ENCODE results near the gene EYA2. TPM values are rescaled to one million over a fixed set of nuclear protein-coding genes. Genes with fewer than 3 reads are reported as not detected.

Gene EYA2
- total RNA-seq, 1 experiment from 2014 or later, result not detected

- Histone ChIP-seq H3K27ac (ENCODE audit: low read depth, low read length, poor library complexity, severe bottlenecking) (no peak overlapping the region), H3K36me3 (ENCODE audit: insufficient read depth, low read length, poor library complexity, severe bottlenecking) (no peaks in the 10 kb centered on the region), H3K9me3 (ENCODE audit: low read depth, low read length, poor library complexity, severe bottlenecking) (no peaks in the 10 kb centered on the region), H3K27me3 (replicated peaks; ENCODE audit: insufficient read depth, low read depth, low read length, poor library complexity) (no peaks in the 10 kb centered on the region), H3K4me3 (ENCODE audit: low read depth, low read length, poor library complexity, severe bottlenecking) (no peak overlapping the region), H3K4me1 (ENCODE audit: insufficient read depth, low read length, poor library complexity, severe bottlenecking) (no peaks in the 10 kb centered on the region)
- intact Hi-C loops (cut with micrococcal nuclease; ENCODE audit: unreplicated experiment), result no loop called here
- BruUV-seq (replicated peaks), result no TSS peak
- no peak for DNase-seq (ENCODE audit: low spot score)
- ChIA-PET CTCF (no interaction called here), POLR2A (ENCODE audit: low non-redundant PET) (no interaction called here)
- TF ChIP-seq EZH2 (IDR thresholded peaks at IDR 0.05; ENCODE audit: borderline replicate concordance, low read depth, low read length, poor library complexity, severe bottlenecking) (no peak), CTCF (conservative IDR thresholded peaks at IDR 0.05; ENCODE audit: low read depth, low read length) (no peak)
These were observed 46.0 kb downstream of the EYA2 start for GRCh38 chr20:46940616-46941015.

- BruUV-seq (replicated peaks), result no TSS peak
- no peak for DNase-seq (ENCODE audit: low spot score)
- TF ChIP-seq CTCF (conservative IDR thresholded peaks at IDR 0.05; ENCODE audit: low read depth, low read length), result no peak
- TF ChIP-seq EZH2 (IDR thresholded peaks at IDR 0.05; ENCODE audit: borderline replicate concordance, low read depth, low read length, poor library complexity, severe bottlenecking), result no peak
- POLR2A ChIA-PET (ENCODE audit: low non-redundant PET), result no interaction called here
- Histone ChIP-seq H3K27me3 (replicated peaks; ENCODE audit: insufficient read depth, low read depth, low read length, poor library complexity) (no peaks in the 10 kb centered on the region), H3K4me3 (ENCODE audit: low read depth, low read length, poor library complexity, severe bottlenecking) (no peak overlapping the region), H3K36me3 (ENCODE audit: insufficient read depth, low read length, poor library complexity, severe bottlenecking) (no peaks in the 10 kb centered on the region), H3K9me3 (ENCODE audit: low read depth, low read length, poor library complexity, severe bottlenecking) (no peaks in the 10 kb centered on the region), H3K27ac (ENCODE audit: low read depth, low read length, poor library complexity, severe bottlenecking) (no peak overlapping the region), H3K4me1 (ENCODE audit: insufficient read depth, low read length, poor library complexity, severe bottlenecking) (no peaks in the 10 kb centered on the region)
- CTCF ChIA-PET, result no interaction called here
- intact Hi-C loops (cut with micrococcal nuclease; ENCODE audit: unreplicated experiment), result no loop called here
These were observed 46.8 kb downstream of the EYA2 start for GRCh38 chr20:46941404-46941803.

GRCh38 chr20:46943861-46944591 is 49.4 kb downstream of the EYA2 start:
- CTCF ChIA-PET, result no interaction called here
- H3K36me3 ChIP-seq (ENCODE audit: insufficient read depth, low read length, poor library complexity, severe bottlenecking), result no peaks in the 10 kb centered on the region
- no peak overlapping the region for H3K27ac ChIP-seq (ENCODE audit: low read depth, low read length, poor library complexity, severe bottlenecking)
- intact Hi-C loops (cut with micrococcal nuclease; ENCODE audit: unreplicated experiment), result no loop called here
- DNase-seq (ENCODE audit: low spot score), result no peak
- no peak overlapping the region for H3K4me3 ChIP-seq (ENCODE audit: low read depth, low read length, poor library complexity, severe bottlenecking)
- POLR2A ChIA-PET (ENCODE audit: low non-redundant PET), result no interaction called here
- no TSS peak for BruUV-seq (replicated peaks)
- no peaks in the 10 kb centered on the region for H3K4me1 ChIP-seq (ENCODE audit: insufficient read depth, low read length, poor library complexity, severe bottlenecking)
- no peaks in the 10 kb centered on the region for H3K9me3 ChIP-seq (ENCODE audit: low read depth, low read length, poor library complexity, severe bottlenecking)
- no peaks in the 10 kb centered on the region for H3K27me3 ChIP-seq (replicated peaks; ENCODE audit: insufficient read depth, low read depth, low read length, poor library complexity)
- no peak for TF ChIP-seq EZH2 (IDR thresholded peaks at IDR 0.05; ENCODE audit: borderline replicate concordance, low read depth, low read length, poor library complexity, severe bottlenecking)

GRCh38 chr20:46945465-46945864 is 50.8 kb downstream of the EYA2 start:
- DNase-seq (ENCODE audit: low spot score), result no peak
- H3K4me1 ChIP-seq (ENCODE audit: insufficient read depth, low read length, poor library complexity, severe bottlenecking), result no peaks in the 10 kb centered on the region
- no peaks in the 10 kb centered on the region for H3K9me3 ChIP-seq (ENCODE audit: low read depth, low read length, poor library complexity, severe bottlenecking)
- POLR2A ChIA-PET (ENCODE audit: low non-redundant PET), result no interaction called here
- H3K36me3 ChIP-seq (ENCODE audit: insufficient read depth, low read length, poor library complexity, severe bottlenecking), result no peaks in the 10 kb centered on the region
- intact Hi-C loops (cut with micrococcal nuclease; ENCODE audit: unreplicated experiment), result no loop called here
- no peaks in the 10 kb centered on the region for H3K27me3 ChIP-seq (replicated peaks; ENCODE audit: insufficient read depth, low read depth, low read length, poor library complexity)
- no peak overlapping the region for H3K27ac ChIP-seq (ENCODE audit: low read depth, low read length, poor library complexity, severe bottlenecking)
- CTCF ChIA-PET, result no interaction called here
- no peak overlapping the region for H3K4me3 ChIP-seq (ENCODE audit: low read depth, low read length, poor library complexity, severe bottlenecking)
- TF ChIP-seq CTCF (conservative IDR thresholded peaks at IDR 0.05; ENCODE audit: low read depth, low read length), result no peak
- no peak for TF ChIP-seq EZH2 (IDR thresholded peaks at IDR 0.05; ENCODE audit: borderline replicate concordance, low read depth, low read length, poor library complexity, severe bottlenecking)
- BruUV-seq (replicated peaks), result no TSS peak

Data from A673 (cell line).